Measurements from ENCODE around the gene AKAP9.

DNA sequence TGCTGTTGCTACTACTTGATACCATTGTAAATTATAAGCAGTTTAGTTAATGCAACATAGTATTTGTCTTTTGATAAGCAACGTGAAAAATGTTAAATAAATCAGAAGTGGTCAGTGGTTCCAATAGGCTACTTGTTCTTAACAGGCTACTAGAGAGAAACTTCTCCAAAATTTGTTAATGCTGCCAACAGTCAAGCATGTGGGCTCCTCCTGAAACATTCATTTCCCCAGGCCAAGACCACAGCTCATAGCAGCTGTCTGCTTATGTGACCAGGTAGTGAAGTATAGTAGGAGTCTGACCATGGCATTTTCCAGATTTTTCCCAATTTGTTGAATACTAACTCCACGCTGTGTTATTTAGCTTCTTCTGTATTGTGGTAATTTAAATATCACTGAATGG lies 112.7 kb downstream of the AKAP9 start:
- no peak for TF ChIP-seq POLR2A (IDR thresholded peaks at IDR 0.05; ENCODE audit: low read depth, low read length)
- TF ChIP-seq POLR2AphosphoS5 (IDR thresholded peaks at IDR 0.05; ENCODE audit: insufficient read depth, low read depth, low read length) = no peak
- TF ChIP-seq, protein P1, sequence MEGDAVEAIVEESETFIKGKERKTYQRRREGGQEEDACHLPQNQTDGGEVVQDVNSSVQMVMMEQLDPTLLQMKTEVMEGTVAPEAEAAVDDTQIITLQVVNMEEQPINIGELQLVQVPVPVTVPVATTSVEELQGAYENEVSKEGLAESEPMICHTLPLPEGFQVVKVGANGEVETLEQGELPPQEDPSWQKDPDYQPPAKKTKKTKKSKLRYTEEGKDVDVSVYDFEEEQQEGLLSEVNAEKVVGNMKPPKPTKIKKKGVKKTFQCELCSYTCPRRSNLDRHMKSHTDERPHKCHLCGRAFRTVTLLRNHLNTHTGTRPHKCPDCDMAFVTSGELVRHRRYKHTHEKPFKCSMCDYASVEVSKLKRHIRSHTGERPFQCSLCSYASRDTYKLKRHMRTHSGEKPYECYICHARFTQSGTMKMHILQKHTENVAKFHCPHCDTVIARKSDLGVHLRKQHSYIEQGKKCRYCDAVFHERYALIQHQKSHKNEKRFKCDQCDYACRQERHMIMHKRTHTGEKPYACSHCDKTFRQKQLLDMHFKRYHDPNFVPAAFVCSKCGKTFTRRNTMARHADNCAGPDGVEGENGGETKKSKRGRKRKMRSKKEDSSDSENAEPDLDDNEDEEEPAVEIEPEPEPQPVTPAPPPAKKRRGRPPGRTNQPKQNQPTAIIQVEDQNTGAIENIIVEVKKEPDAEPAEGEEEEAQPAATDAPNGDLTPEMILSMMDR (IDR thresholded peaks at IDR 0.05; ENCODE audit: extremely low read depth in 1 of 2, insufficient read depth in 1 of 2, low read depth in 1 of 2, low read length in 2 of 2) = no peak
- no peak for TF ChIP-seq MAX (IDR thresholded peaks at IDR 0.05; ENCODE audit: insufficient read depth, insufficient read length)
- no peak for TF ChIP-seq EZH2 (IDR thresholded peaks at IDR 0.05; ENCODE audit: borderline replicate concordance, low read depth, low read length, severe bottlenecking)
- TF ChIP-seq GATA2 (IDR thresholded peaks at IDR 0.05; ENCODE audit: insufficient read depth, insufficient read length, low read depth, low read length) = no peak
- no peak for TF ChIP-seq MYC (IDR thresholded peaks at IDR 0.05; ENCODE audit: low read depth, low read length)

All from endothelial cell of umbilical vein (primary cell).